OCI-LY3 (cell line): ENCODE results near the gene RPRD2.

Experiments used
- CTCF ChIP-seq: fragments of 200-600, 300-600 bp; sonication (generic); IDR thresholded peaks from 2 replicates; pipeline ENCODE4 v1.5.1; 2014; ENCODE audit warnings: antibody characterized with exemption, low read length, low read depth
- EZH2phosphoT487 ChIP-seq: fragments of 200-600 bp; shearing (Covaris generic); IDR thresholded peaks from 2 replicates; pipeline ENCODE4 v1.6.1; 2018; ENCODE audit warnings: antibody characterized with exemption, mixed run types, low read depth

- no peak for TF ChIP-seq CTCF
- no peak for TF ChIP-seq EZH2phosphoT487
Observed at GRCh38 chr1:150477733-150478132, 113.8 kb downstream of the RPRD2 start.
